Heart left ventricle (tissue), 16 donors: Measurements from ENCODE around the gene KCND3. TPM values are rescaled to one million over a fixed set of nuclear protein-coding genes. Genes with fewer than 3 reads are reported as not detected.

Source experiments
- ATAC-seq, 4 donors: fragments of 200-7000 bp; cut with Tn5 transposase; one replicate each; pipeline ENCODE4 v1.9.1; 2020 to 2022; ENCODE audit warnings: moderate library complexity in 4 of 4, mild to moderate bottlenecking in 3 of 4, moderate number of reproducible peaks in 1 of 4
- DNase-seq, 5 donors: peaks; one replicate each; pipeline ENCODE4 v3.0.0-alpha.2; 2020
- H3K27ac ChIP-seq, 12 donors: fragments of 200-600 bp; sonication (generic) in 4 of 12; one replicate each; pipeline versions ENCODE4 v1.5.0 to v1.8.0; 2016 to 2022; ENCODE audit warnings: mild to moderate bottlenecking in 2 of 12
- H3K27me3 ChIP-seq, 9 donors: fragments of 200-600 bp; sonication (generic) in 2 of 9; one replicate each; pipeline versions ENCODE4 v1.5.1 to v1.8.0; 2016 to 2022; ENCODE audit warnings: mild to moderate bottlenecking in 3 of 9
- H3K36me3 ChIP-seq, 9 donors: fragments of 200-600 bp; sonication (generic) in 2 of 9; one replicate each; pipeline versions ENCODE4 v1.5.0 to v1.8.0; 2018 to 2022; ENCODE audit warnings: mild to moderate bottlenecking in 2 of 9
- H3K4me1 ChIP-seq, 12 donors: fragments of 200-600 bp; sonication (generic) in 4 of 12; one replicate each; pipeline versions ENCODE4 v1.5.0 to v1.8.0; 2016 to 2022; ENCODE audit warnings: mild to moderate bottlenecking in 3 of 12
- H3K4me3 ChIP-seq, 12 donors: fragments of 200-600 bp; sonication (generic) in 4 of 12; one replicate each; pipeline versions ENCODE4 v1.5.0 to v1.8.0; 2017 to 2022; ENCODE audit warnings: mild to moderate bottlenecking in 9 of 12, moderate library complexity in 4 of 12
- H3K9me3 ChIP-seq, 12 donors: fragments of 200-600 bp; sonication (generic) in 4 of 12; one replicate each; pipeline versions ENCODE4 v1.5.0 to v1.8.0; 2016 to 2022; ENCODE audit warnings: mild to moderate bottlenecking in 1 of 12
- CTCF ChIP-seq, 12 donors: fragments of 200-600 bp; sonication (generic) in 4 of 12; IDR thresholded peaks; one replicate each; pipeline versions ENCODE4 v1.5.0 to v1.8.0; 2018 to 2022; ENCODE audit warnings: antibody characterized with exemption in 12 of 12, mild to moderate bottlenecking in 5 of 12
- POLR2A ChIP-seq, 2 donors: fragments of 450-650 bp; IDR thresholded peaks; one replicate each; pipeline ENCODE4 v1.6.1; 2017; ENCODE audit warnings: antibody characterized with exemption in 2 of 2, mild to moderate bottlenecking in 2 of 2, moderate library complexity in 2 of 2
- WGBS, 4 donors: extraction: QIAGEN DNeasy Blood & Tissue Kit in 2 of 4; methylation state at CpG; one replicate each; pipeline versions ENCODE4 v1.1.5 to v1.1.7; 2013 to 2018; 5-methylcytosine and 5-hydroxymethylcytosine counted together
- intact Hi-C, 10 donors: fragments of 100-400 bp; cut with DNase I; formaldehyde crosslinking; loops; one replicate each; pipeline versions ENCODE4 v1.11.1 to v1.14.2; 2022
- polyA plus RNA-seq, 2 donors: library from polyadenylated mRNA; stranded (reverse); fragments of 200-250 nt; gene quantifications; one replicate each; pipeline ENCODE4 v1.2.3, GENCODE V29; 2013
- total RNA-seq, 9 donors: library from RNA; depleted of rRNA in 2 of 9; stranded (reverse); fragments of >200 nt in 2 of 9; fragmentation: NEBNext Ultra II Directional in 3 of 9; extraction: Animal tissue kit (Norgen Biotek cat#: 25700) in 3 of 9; gene quantifications; one replicate each; pipeline versions ENCODE4 v1.1.0 to v1.2.4, GENCODE V29; 2016 to 2023
- donor health status: ischemic (EF 13 %, LVEDD 7.1; RV severe dilation, severe dysfunction).
- donor health status: healthy with polysubstance abuse.
- donor health status: DM: no; HTN: yes; CAD: no.
- donor health status: DM: no; HTN: no; CAD: no.
- donor health status: ischemic (EF 25% LVEDD 6.9; RV normal size, moderate dysfunction).
- donor health status: ischemic (EF 25% LVEDD 5.7; RV mildly dilated, moderate dysfunction).
- donor health status: healthy.
- donor health status: DM: yes; HTN: yes; CAD: no.
- donor health status: ischemic (EF 35%, LVEDD 5.7; RV mildly dilated, moderate dysfunction).
- donor health status: nonischemic (EF 11% LVEDD 7.7; RV severe dilation, severe dysfunction).
- donor health status: DM: yes; HTN: yes; CAD: no.
- donor health status: PGD.
- donor health status: ischemic (EF 29% LVEDD 5.4; RV normal size, mild dysfunction).
- donor health status: nonischemic (EF 23%, LVEDD 6.1; RV moderate dilation, normal function).

KCND3 gene
- total and polyA plus RNA-seq, 11 donors, result 7.2 to 23.0 (median 15.3) TPM

DNA sequence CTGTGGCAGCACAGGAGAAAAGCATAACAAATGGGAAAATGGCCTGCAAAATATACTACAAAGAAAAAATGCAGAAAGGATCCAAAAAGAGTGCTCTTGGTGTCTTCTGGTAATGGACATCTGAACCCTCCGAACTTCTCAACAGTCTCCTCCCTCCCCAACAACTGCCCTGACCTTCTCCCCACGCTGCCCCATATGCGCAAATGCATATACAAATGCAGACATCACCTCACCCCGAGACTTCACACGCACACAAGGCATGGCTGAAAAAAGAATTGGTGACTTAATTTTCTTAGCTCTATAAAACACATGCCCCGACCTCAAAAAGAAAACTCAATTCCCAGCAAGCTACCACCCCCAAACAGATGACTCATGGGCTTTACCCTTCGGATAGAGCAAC is 8.4 kb downstream of the KCND3 start:
- Histone ChIP-seq H3K9me3 (no peaks in the 10 kb centered on the region), H3K4me3 (no peak overlapping the region), H3K27me3 (peaks cover 0 to 9% (median 0%) of the 10 kb centered on the region in 9 donors), H3K36me3 (peaks cover 0 to 16% (median 8%) of the 10 kb centered on the region in 9 donors), H3K4me1 (peaks cover 0 to 57% (median 14%) of the 10 kb centered on the region in 12 donors), H3K27ac (no peak overlapping the region)
- DNase-seq, result no peak
- 67 to 70% (median 68%) methylated on average over 7 of the region's 7 CpGs for WGBS, 4 donors
- TF ChIP-seq POLR2A (IDR thresholded peaks at IDR 0.05) (no peak), CTCF (IDR thresholded peaks at IDR 0.05) (no peak)
- ATAC-seq, result no peak
- intact Hi-C loops, result loop anchor here in 1 of 10 donors (10.0 kb wide), 1 partner anchor 96 kb away; no protein-coding TSS in a partner anchor

DNA sequence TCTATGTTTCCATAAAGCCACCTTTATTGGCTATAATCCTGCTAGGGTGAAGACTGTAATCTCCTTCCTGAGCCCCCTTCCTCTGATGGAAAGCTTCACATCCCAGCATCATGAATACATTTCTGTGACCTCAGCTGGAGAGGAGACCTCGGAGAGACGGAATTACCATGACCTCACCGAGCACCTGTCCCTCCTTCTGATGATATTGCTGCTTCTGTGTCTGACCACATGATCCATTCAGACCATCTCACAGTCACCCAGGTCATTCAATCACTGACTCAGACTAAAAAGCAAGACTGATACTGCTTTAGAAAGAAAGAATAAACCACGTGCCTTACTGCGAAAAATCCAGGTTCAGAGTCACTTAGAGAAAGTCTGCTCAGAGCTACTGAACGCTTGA is 8.8 kb downstream of the KCND3 start:
- no peaks in the 10 kb centered on the region for H3K9me3 ChIP-seq
- intact Hi-C loops, result loop anchor here in 1 of 10 donors (10.0 kb wide), 1 partner anchor 96 kb away; no protein-coding TSS in a partner anchor
- H3K27me3 ChIP-seq, result peaks cover 0 to 11% (median 0%) of the 10 kb centered on the region in 9 donors
- no peak overlapping the region for H3K4me3 ChIP-seq
- TF ChIP-seq POLR2A (IDR thresholded peaks at IDR 0.05) (no peak), CTCF (IDR thresholded peaks at IDR 0.05) (no peak)
- peaks cover 0 to 16% (median 8%) of the 10 kb centered on the region in 9 donors for H3K36me3 ChIP-seq
- no peak overlapping the region for H3K27ac ChIP-seq
- peaks cover 0 to 53% (median 14%) of the 10 kb centered on the region in 12 donors for H3K4me1 ChIP-seq
- ATAC-seq, result no peak
- no peak for DNase-seq
- 66 to 78% (median 68%) methylated on average over 6 of the region's 6 CpGs for WGBS, 4 donors

DNA sequence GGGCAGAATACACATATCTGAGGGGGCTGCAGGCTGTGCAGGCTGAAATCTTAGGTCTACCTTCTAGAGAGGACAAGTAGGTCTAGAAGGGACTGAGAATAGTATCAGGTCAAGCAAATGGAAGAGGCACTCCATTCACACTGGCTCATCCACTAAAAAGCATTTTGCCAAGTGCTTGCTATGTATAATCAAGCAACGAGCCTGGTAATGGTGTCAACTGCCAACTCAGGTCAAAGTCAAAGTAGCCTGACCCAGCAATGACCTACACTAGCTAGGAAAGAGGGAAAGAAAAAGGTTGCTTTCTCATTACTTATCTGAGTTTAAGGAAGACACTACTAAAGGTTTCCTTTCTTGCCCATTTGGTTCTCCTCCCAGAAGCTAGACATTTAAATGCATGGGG is 10.8 kb downstream of the KCND3 start:
- Histone ChIP-seq H3K4me1 (peaks cover 0 to 41% (median 13%) of the 10 kb centered on the region in 12 donors), H3K27ac (peak overlapping the region in 3 of 12 donors; percentile 8 to 60 (median 28)), H3K36me3 (peaks cover 0 to 16% (median 8%) of the 10 kb centered on the region in 9 donors), H3K4me3 (no peak overlapping the region), H3K27me3 (peaks cover 0 to 8% (median 0%) of the 10 kb centered on the region in 9 donors), H3K9me3 (no peaks in the 10 kb centered on the region)
- 9 to 32% (median 27%) methylated on average over 1 of the region's 1 CpG for WGBS, 4 donors
- intact Hi-C loops, result no loop called here
- TF ChIP-seq CTCF (IDR thresholded peaks at IDR 0.05) (no peak), POLR2A (IDR thresholded peaks at IDR 0.05) (no peak)
- DNase-seq (no peak), ATAC-seq (peak; percentile 28 to 73 (median 64))

GRCh38 chr1:111977378-111977777 is 12.1 kb downstream of the KCND3 start:
- intact Hi-C loops, result no loop called here
- Histone ChIP-seq H3K27ac (no peak overlapping the region), H3K9me3 (no peaks in the 10 kb centered on the region), H3K27me3 (peaks cover 0 to 8% (median 0%) of the 10 kb centered on the region in 9 donors), H3K36me3 (peaks cover 0 to 16% (median 8%) of the 10 kb centered on the region in 9 donors), H3K4me1 (peaks cover 0 to 46% (median 15%) of the 10 kb centered on the region in 12 donors), H3K4me3 (no peak overlapping the region)
- no peak for DNase-seq
- TF ChIP-seq CTCF (IDR thresholded peaks at IDR 0.05), result no peak
- TF ChIP-seq POLR2A (IDR thresholded peaks at IDR 0.05), result no peak
- no peak for ATAC-seq
- 72 to 77% (median 74%) methylated on average over 9 of the region's 9 CpGs for WGBS, 4 donors
